GM19035 (cell line): Measurements from ENCODE around the gene ZNF716.
"Not testable (repeated sequence)": the region's sequence is repeated elsewhere in the genome, so short reads cannot be mapped to it uniquely, and the experiment has no call there.

Source experiments
- ATAC-seq: cut with Tn5 transposase; IDR thresholded peaks from one replicate; pipeline ENCODE4 v1.9.1; 2021; ENCODE audit not compliant: unreplicated experiment

The ZNF716 gene

DNA sequence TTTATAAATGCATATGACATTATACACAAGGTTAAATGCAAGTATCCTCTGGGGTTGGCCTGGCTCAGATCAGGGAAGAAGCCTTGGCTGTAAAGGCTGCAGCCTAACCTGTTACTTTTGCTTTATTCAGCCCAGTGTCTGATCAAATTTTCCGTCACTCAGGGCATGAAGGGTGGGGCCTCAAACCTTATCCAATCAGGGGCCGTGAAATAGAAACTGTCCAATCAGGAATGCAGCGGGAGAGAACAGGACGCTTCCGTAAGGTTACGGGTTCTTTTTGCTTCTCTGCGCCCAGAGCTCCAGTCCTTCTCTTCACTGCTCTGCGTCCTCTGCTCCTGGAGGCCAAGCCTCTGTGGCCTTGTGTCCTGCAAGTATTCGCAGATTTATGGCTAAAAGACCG is at the start of gene ZNF716:
Gene ZNF716, plus strand, starts transcription at position 274 of the 400 bp plus-strand sequence. Its CDS starts 112 bp downstream, at position 386.
- ATAC-seq = no peak

DNA sequence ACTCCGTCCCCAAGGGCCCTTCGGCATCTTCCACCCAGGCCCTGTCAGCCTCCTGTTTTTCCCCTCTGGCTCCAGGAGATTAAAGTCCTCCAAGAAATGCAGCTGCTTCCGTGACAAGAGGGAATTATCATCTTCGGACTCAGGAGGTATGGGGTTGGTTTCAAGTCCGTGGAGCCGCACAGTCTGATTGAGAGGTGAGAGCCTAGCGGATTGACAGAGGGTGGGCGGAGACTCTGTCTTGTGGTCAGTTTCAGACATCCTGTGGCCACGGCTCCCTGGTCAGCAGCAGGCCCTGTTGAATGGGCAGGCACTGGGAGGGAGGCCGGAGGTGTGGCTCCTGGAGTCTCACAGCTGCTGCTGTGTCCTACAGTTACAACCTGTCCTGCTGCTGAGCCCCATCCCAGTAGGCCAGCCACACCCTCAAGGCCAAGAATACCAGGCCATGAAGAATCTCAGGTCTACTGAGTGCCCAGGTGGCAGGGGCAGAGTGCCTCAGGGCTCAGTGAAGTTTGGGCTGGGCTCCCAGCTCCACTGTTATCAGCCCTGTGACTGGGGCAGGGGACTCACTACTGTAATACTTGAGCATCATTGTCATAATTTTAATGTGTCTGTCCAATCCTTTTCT is 49.3 kb upstream of the ZNF716 start:
- no peak for ATAC-seq

DNA sequence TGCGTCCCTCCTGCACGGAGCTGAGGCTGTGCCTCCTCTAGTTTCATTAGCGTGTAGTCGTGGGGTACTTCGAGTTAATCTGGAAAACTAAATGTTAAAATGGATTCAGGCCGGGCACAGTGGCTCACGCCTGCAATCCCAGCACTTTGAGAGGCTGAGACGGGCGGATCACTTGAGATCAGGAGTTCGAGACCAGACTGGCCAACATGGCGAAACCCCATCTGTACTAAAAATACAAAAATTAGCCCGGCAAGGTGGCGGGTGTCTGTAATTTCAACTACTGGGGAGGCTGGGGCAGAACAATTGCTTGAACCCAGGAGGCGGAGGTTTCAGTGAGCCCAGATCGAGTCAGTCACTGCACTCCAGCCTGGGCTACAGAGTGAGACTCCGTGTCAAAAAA is 46.9 kb upstream of the ZNF716 start:
- ATAC-seq = not testable (repeated sequence)

DNA sequence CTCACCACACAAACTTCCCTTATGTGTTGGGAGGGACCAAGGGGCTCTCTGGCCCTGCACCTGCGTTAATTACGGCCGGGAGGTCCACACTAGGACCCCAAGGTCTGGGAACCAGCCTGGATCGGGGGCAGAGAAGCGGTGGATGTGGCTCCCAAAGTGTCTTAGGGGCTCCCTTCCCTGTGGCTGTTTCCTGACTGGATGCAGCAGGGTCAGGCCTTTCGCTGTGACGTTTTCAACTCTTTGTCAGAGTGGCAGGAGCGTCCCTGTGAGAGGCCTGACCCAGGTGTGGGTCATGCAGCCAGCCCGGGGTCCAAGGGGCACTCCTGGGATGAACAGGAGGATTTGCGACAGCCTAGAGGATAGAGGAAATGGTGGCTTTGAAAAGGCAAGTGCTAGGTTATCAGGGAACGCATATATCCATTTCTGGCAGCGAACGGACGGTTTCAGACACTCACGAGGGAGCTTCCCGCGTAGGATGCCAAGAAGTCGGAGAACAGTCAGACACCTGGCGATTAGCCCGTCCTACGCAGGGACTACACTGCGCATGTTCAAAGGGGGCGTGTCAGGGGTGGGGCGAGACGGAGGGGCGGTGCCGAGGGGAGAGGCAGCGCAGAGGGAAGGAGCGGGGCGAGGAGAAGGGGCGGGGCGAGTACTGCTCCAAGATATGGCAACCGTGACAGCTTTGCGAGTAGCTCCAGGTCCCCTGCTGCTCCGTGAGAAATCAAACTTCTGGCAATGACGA is 46.2 kb upstream of the ZNF716 start:
- ATAC-seq = no peak

DNA sequence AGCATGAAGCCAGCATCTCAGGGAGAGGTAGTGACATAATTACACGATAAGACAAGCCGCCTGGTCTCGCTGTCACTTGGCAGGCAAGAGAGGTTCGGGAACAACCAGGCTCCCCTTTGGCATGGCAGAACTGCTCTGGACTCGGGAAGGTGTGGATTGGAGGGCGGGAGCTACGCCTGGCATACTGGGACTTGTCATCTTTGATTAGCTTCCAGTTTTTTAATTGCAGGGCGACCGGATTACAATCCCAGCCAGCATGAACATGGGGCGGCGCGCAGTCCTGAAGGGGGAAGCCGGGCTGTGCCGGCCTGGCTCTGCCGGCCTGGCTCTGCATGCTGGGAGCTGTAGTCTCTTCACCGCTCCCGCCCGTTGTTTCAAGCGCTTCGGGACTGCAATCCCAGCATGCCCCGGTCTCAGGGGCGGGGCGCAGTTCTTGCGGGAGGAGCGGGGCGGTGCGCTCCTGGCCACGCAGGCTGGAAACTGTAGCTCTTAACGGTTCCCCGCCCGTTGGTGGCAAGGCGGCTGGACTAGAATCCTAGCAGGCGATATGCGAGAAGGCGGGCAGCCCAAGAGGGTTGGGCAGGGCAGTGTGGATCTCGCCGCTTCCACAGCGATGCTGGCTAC is 45.5 kb upstream of the ZNF716 start:
- no peak for ATAC-seq

DNA sequence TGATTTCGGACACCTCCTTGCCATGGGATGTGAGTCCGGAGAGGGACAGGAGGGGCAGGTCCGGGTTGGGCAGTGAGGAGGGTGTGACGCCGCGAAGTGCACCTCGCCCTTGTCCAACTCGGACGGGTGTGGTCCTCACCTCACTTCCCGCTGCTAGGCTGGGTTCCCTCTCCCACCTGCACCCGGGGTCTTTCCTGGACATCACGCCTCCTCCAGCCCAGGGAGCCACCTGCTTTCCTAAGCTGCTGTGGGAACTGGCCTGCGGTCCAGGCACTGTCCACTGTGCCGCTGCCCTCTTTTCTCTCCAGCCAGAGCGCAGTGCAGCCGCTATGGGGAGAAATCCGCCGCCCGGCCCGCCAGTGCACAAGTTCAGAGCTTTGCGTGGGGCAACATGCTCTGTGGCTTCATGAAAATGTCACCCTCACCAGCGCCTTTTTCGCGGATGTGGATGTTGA is 45.0 kb upstream of the ZNF716 start:
- ATAC-seq = no peak

DNA sequence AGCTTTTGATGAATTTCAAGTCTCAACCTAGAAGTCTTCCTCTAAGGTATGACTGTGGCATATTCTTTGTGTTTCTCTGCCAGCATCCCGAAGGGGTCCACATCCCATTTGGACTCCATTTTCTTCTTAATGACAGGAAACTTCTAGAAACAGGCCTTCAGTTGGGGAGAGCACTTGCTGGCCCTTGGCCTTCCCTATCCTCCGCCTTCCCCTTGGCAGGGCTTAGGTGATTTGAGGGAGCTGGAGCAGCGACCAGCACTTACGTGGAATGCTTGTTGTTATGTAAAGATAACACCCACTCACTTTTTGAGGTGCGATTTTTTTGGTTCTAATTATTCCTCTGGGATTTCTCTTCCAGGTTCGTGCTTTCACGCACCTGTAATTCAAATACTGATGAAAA is 42.9 kb upstream of the ZNF716 start:
- no peak for ATAC-seq

DNA sequence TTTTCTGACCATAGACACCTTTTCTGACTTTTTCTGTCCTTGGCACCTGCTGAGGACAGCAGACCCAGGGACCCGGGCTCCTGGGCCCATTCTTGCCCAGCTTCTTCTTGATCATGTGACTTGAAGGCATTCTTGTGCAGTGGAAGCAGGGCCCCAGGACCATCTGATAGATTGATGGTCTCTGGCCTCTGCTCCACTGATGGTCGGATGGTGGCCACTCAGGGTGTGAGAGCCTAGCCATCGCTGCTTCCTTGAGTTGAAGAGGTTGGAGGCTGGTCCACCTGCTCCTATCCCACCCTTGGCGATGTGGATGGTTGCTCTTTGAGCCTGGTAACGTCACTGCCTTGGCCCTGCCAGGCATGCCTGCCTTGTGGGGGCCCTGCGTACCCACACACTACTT is 37.8 kb upstream of the ZNF716 start:
- no peak for ATAC-seq

DNA sequence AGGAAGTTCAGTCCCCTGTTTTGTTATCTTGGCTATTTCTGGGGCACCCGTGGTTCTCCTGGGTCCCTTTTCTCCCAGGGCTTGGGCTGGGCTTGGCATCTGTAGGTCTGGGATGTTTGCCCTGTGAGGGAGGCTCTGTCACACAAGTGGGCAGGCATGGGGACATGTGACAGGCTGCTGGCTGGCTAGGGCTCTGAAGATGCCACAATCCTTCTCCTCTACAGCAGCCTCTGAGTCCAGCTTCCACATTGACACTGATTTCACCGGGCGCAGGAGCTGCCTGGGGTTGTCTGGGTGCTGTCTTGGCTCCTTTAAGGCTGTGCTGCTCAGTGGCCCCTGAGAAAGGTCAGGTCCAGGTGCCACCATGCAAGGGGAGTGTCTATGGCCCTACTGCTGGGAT is 37.4 kb upstream of the ZNF716 start:
- no peak for ATAC-seq

DNA sequence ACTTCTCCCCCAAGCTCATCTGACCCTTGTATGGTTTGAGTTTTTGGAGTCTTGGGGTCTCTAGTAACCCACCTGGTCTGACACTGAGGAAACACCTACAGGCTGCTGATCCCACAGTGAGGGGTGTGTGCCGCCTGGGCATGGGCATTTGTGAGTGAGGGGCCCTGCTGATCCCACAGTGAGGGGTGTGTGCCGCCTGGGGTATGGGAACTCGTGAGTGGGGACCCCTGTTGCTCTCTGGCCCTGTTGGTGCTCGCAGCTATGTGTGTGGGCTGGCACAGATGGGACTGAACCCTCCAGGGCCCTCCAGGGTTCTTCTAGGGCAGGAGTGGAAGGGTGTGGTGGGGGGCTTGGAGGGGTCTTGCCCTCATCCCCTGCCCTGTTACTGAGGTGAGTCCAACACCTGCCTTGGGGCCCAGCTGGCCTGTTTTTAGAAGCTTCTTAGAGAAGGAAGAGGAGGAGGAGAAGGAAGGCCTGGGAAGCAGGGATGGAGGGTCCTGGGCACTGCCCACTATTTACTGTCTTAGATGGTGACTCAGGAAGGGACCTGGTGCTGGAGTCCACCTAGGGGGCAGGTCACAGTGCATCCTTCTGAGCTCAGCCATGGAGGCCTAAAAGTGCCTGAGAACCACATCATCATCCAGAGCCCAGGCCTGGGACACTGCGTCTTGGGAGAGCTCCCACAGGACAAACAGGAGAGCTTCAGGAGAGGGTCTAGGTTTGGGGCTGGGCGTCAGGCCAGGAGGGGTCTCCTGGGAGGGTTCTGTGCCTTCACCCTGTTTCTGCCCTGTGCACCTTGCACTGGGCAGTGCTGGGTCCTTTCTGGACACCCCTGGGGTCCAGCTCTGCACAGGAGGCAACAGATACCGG is 36.2 kb upstream of the ZNF716 start:
- ATAC-seq = no peak

DNA sequence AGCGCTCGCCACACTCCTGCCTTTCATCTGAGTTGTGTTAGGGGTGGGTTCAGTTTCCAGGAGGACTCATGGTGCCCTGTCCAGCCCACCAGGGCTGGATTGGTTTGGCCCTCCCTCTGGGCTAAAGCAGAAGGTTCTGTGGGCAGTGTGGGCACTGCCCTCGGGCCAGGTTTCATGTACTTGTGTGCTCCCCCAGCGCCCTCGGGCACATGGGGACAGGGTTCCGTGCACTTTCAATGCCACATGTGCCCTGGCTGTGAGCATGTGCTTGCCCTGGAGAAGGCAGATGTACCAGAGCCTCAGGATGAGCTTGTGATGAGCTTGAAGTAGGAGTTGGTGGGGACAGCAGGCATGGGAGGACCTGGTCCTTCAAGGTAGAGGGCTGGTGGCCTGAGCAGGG is 35.6 kb upstream of the ZNF716 start:
- no peak for ATAC-seq

DNA sequence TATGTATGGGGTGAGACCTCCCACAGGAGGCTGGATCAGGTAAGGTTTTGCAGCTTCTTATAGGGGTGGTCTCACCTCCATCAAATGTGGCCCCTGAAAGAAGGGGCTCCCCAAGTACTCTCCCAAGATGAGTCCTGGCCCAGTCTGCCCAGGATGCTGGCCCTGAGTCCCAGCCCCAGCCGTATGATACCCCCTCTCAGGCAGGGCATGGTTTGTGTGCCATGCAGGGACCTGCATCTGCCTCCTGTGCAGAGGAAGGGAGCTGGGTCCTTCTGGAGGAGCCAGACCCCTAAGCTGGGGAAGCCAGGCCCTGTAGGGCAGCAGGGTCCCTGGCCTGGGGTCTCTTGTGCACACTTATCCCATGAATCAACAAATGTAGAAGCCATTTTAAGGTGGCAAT is 35.1 kb upstream of the ZNF716 start:
- ATAC-seq = no peak

DNA sequence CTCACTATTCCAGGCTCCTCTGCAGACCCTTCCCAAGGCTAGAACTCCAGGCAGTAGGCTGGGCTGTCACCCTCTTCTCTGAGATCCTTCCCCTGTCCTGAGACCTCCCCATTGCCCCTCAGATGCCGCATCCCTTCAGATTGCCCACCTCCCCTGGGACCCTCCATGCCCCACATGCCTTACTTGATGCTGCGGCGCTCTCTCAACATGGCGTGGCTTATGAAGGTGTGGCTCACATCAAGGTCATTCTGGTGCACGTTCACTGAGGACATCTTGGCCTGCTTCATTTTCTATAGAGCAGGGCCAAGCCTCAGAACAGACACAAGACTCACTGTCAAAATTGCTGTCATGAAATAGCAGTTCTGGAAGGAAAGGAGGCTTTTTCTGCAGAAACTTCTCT is 34.7 kb upstream of the ZNF716 start:
- ATAC-seq = no peak

DNA sequence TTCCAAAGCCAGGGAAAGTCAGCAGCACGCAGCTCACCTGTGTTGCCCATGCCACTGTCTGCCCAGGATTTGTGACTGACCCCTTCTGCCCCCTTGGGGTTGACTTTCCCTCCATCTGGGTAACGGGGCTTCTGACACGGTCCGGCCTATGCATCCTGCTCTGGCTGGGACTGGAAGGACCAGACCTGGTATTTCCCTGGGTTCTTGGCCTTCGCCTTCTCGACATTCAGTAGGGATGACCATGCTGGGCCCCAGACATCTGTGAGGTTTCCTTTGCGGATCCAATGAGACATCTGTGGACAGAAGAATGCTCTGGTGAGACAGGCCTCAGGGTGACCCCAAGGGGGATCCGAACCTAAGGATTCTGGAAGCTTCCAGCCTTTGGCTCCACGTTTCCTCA is 34.2 kb upstream of the ZNF716 start:
- no peak for ATAC-seq

DNA sequence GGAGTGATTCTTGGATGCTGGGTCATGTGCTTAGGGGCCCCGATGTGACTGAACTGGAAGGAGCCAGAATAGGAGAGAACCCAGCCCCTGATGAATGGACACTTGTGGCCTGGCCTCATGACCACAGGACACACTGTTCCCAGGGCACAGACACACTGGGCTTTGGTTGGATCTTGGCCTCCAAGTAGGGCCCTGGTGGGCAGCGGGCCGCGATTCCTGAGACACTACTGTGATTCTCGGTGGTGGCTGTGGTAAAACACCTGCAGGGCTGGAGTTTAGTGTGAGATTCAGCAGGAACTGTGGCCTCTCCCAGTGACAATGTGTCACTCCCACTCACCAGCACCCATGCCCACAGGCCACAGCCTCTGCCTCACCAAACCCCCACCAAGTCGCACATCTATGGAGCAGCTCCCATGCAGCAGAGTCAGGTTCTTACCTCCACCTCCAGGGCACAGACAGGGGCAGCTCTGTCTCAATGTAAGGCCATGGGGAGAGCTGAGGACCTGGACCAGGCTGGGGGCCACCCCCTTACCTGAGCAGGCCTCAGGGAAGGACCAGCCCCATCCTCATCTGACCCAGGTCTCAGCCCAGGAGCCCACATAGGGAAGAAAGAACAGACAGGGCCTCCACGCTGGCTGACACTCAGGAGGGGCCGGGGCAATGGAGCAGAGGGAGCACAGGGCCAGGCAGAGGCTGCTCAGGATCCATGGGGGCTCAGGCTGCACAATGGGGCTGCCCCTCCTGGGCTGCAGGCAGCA is 33.2 kb upstream of the ZNF716 start:
- no peak for ATAC-seq

DNA sequence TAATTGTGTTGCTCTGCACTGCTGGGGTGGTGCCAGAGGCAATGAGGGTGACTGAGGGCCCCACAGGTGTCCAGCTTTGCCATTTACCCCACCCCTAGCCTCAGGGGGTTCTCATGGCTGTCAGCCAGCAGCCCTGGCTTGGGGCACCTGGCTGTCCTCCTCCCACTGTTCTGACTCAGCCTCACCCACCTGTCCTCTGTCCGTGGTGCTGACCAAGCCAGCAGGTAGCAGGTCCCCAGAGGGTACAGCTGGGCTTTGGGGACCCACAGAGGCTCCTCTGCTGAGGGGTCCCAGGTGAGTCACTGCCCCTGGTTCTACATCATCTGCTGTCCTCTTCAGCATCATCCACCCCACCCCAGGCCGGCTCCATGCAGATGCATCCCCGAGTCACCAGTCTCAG is 32.2 kb upstream of the ZNF716 start:
- ATAC-seq = no peak

DNA sequence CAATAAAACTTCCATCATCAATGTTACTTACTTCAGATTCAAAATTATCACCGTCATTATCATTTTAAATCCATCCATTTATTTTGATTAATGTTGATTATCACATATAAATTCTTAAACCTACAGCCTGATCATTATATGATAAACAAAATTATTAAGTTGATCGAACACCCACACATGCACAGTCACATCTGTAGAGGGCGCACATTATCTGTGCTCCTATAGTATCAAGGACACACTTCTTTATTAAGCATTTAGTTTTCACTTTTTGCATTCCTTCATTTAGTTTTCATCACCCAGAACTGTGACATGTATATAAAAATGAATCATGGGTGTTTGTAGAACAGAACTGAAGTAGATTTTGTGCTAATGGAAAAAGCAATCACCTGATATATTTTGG is 26.2 kb upstream of the ZNF716 start:
- ATAC-seq = no peak

DNA sequence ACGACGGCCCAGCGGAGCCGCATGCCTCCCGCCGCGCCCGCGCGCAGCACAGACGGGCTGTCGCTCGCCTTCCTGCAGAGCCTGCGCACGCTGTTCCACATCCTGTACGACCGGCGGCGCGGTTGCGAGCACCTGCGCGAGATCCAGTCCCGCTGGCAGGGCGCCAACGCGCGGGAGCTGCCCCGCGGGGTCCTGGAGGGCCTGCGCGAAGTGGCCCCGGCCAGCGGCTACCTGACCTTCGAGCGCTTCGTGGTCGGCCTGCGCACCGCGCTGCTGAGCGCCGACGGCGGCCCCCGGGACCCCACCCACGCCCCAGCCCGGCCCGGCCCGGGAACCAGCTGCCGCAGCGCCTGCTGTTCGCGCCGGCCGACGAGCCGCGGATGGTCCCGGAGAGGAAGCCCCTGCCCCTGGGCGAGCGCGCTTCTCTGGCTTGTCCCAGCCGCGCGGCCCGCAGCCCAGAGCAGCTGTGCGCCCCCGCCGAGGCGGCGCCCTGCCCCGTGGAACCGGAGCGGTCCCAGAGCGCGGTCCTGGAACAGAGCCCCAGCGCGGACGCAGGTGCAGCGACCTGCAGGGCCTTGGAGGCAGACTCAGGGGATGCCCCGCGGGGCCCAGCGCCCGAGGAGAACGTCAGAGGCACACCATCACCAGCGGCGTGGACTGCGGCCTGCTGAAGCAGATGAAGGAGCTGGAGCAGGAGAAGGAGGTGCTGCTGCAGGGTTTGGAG is 25.3 kb upstream of the ZNF716 start:
- ATAC-seq = no peak

DNA sequence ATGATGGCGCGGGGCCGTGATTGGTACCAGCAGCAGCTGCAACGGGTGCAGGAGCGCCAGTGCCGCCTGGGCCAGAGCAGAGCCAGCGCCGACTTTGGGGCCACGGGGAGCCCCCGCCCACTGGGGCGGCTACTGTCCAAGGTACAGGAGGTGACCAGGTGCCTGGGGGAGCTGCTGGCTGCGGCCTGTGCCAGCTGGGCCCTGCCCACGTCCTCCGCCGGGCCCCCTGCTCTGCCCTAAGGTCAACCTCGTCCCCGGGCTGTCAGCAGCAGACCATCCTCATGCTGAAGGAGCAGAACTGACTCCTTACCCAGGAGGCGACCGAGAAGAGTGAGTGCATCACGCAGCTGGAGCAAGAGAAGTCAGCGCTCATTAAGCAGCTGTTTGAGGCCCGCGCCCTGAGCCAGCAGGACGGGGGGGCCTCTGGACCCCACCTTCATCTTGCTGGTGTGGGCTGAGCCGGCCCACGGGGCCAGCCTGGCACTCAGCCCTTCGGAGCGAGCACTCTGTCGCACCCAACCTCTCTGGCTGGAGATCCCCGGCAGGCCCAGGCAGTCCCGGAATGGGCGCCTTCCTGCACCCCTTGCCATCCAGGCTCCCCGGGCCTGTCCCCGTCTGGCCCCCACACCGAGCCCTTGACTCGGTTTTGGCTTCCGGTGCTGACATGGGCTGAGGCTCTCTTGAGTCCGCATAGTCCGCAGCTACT is 24.6 kb upstream of the ZNF716 start:
- ATAC-seq = no peak
